Measurements from ENCODE around the gene DHRS7. TPM values are rescaled to one million over a fixed set of nuclear protein-coding genes. Genes with fewer than 3 reads are reported as not detected.
A peak's percentile ranks its signal among the peaks of the same experiment; 100 is the strongest.

Gene DHRS7
- total RNA-seq, 1 donor = 52.5 TPM

GRCh38 chr14:60160422-60160821 is 4.8 kb downstream of the DHRS7 start:
- H3K27ac ChIP-seq (ENCODE audit: low read depth, low read length) = no peak overlapping the region
- H3K36me3 ChIP-seq (ENCODE audit: insufficient read depth, low read length) = peaks cover 4% of the 10 kb centered on the region
- H2AFZ ChIP-seq (ENCODE audit: low read length) = no peak overlapping the region
- H3K9me3 ChIP-seq (ENCODE audit: low read depth, low read length) = no peaks in the 10 kb centered on the region
- peaks cover 4% of the 10 kb centered on the region for H3K4me1 ChIP-seq (ENCODE audit: insufficient read depth, low read length)
- H3K4me3 ChIP-seq (ENCODE audit: insufficient read depth, low read length) = no peak overlapping the region
- no peaks in the 10 kb centered on the region for H3K27me3 ChIP-seq (ENCODE audit: insufficient read depth, low read length)
- no peak overlapping the region for H3K4me2 ChIP-seq (ENCODE audit: insufficient read depth, low read length)
- DNase-seq (ENCODE audit: insufficient read length, low spot score, missing footprints) = no peak
- no peaks in the 10 kb centered on the region for H4K20me1 ChIP-seq (ENCODE audit: insufficient read depth, low read length)
- peaks cover 30% of the 10 kb centered on the region for H3K79me2 ChIP-seq (ENCODE audit: insufficient read depth, low read length)
- TF ChIP-seq CTCF (IDR thresholded peaks at IDR 0.05; ENCODE audit: extremely low read depth, low read depth, low read length) = no peak

GRCh38 chr14:60154671-60155070 is 10.5 kb downstream of the DHRS7 start:
- Histone ChIP-seq H3K4me3 (ENCODE audit: insufficient read depth, low read length) (no peak overlapping the region), H3K27me3 (ENCODE audit: insufficient read depth, low read length) (no peaks in the 10 kb centered on the region), H3K9me3 (ENCODE audit: low read depth, low read length) (no peaks in the 10 kb centered on the region), H3K79me2 (ENCODE audit: insufficient read depth, low read length) (peaks cover 17% of the 10 kb centered on the region), H3K4me1 (ENCODE audit: insufficient read depth, low read length) (peaks cover 10% of the 10 kb centered on the region), H3K4me2 (ENCODE audit: insufficient read depth, low read length) (no peak overlapping the region), H3K27ac (ENCODE audit: low read depth, low read length) (no peak overlapping the region), H4K20me1 (ENCODE audit: insufficient read depth, low read length) (no peaks in the 10 kb centered on the region), H3K36me3 (ENCODE audit: insufficient read depth, low read length) (peaks cover 21% of the 10 kb centered on the region), H2AFZ (ENCODE audit: low read length) (no peak overlapping the region)
- no peak for TF ChIP-seq CTCF (IDR thresholded peaks at IDR 0.05; ENCODE audit: extremely low read depth, low read depth, low read length)
- no peak for DNase-seq (ENCODE audit: insufficient read length, low spot score, missing footprints)

- H3K4me2 ChIP-seq (ENCODE audit: insufficient read depth, low read length) = no peak overlapping the region
- TF ChIP-seq CTCF (IDR thresholded peaks at IDR 0.05; ENCODE audit: extremely low read depth, low read depth, low read length) = no peak
- H2AFZ ChIP-seq (ENCODE audit: low read length) = no peak overlapping the region
- H3K4me1 ChIP-seq (ENCODE audit: insufficient read depth, low read length) = peaks cover 10% of the 10 kb centered on the region
- H4K20me1 ChIP-seq (ENCODE audit: insufficient read depth, low read length) = no peaks in the 10 kb centered on the region
- no peak for DNase-seq (ENCODE audit: insufficient read length, low spot score, missing footprints)
- no peak overlapping the region for H3K4me3 ChIP-seq (ENCODE audit: insufficient read depth, low read length)
- peaks cover 21% of the 10 kb centered on the region for H3K36me3 ChIP-seq (ENCODE audit: insufficient read depth, low read length)
- H3K27ac ChIP-seq (ENCODE audit: low read depth, low read length) = no peak overlapping the region
- H3K9me3 ChIP-seq (ENCODE audit: low read depth, low read length) = no peaks in the 10 kb centered on the region
- H3K79me2 ChIP-seq (ENCODE audit: insufficient read depth, low read length) = peaks cover 17% of the 10 kb centered on the region
- no peaks in the 10 kb centered on the region for H3K27me3 ChIP-seq (ENCODE audit: insufficient read depth, low read length)
These were observed 11.2 kb downstream of the DHRS7 start for GRCh38 chr14:60153991-60154390.

- TF ChIP-seq CTCF (IDR thresholded peaks at IDR 0.05; ENCODE audit: extremely low read depth, low read depth, low read length) = no peak
- Histone ChIP-seq H3K4me3 (ENCODE audit: insufficient read depth, low read length) (no peak overlapping the region), H3K27ac (ENCODE audit: low read depth, low read length) (peak overlapping the region; percentile 74), H3K27me3 (ENCODE audit: insufficient read depth, low read length) (no peaks in the 10 kb centered on the region), H3K4me2 (ENCODE audit: insufficient read depth, low read length) (peak overlapping the region; percentile 15), H3K79me2 (ENCODE audit: insufficient read depth, low read length) (peaks cover 10% of the 10 kb centered on the region), H4K20me1 (ENCODE audit: insufficient read depth, low read length) (no peaks in the 10 kb centered on the region), H3K4me1 (ENCODE audit: insufficient read depth, low read length) (peaks cover 10% of the 10 kb centered on the region), H2AFZ (ENCODE audit: low read length) (no peak overlapping the region), H3K36me3 (ENCODE audit: insufficient read depth, low read length) (peaks cover 21% of the 10 kb centered on the region), H3K9me3 (ENCODE audit: low read depth, low read length) (no peaks in the 10 kb centered on the region)
- DNase-seq (ENCODE audit: insufficient read length, low spot score, missing footprints) = peak; percentile 84
These were observed 13.5 kb downstream of the DHRS7 start for GRCh38 chr14:60151715-60152114.

Data from osteoblast (primary cell).